ENCODE data around the gene PCDHGB5. TPM values are rescaled to one million over a fixed set of nuclear protein-coding genes. Genes with fewer than 3 reads are reported as not detected.

Gene PCDHGB5
- total RNA-seq, 1 donor from 2014 or later, result 1.5 TPM

GRCh38 chr5:141439411-141440141 lies 41.8 kb downstream of the PCDHGB5 start:
- peaks cover 63% of the 10 kb centered on the region for H3K36me3 Mint-ChIP-seq (ENCODE audit: low read depth)
- DNase-seq (ENCODE audit: low read depth, low spot score), result no peak
- no peaks in the 10 kb centered on the region for H3K27me3 Mint-ChIP-seq (ENCODE audit: low read depth)
- H3K4me3 Mint-ChIP-seq, result no peak overlapping the region
- peaks cover 14% of the 10 kb centered on the region for H3K9me3 Mint-ChIP-seq
- H3K4me1 Mint-ChIP-seq, result no peaks in the 10 kb centered on the region
- H3K27ac Mint-ChIP-seq (ENCODE audit: unreplicated experiment), result no peak overlapping the region
- TF ChIP-seq CTCF (conservative IDR thresholded peaks at IDR 0.05), result no peak

- Mint-ChIP-seq H3K36me3 (ENCODE audit: low read depth) (peaks cover 62% of the 10 kb centered on the region), H3K27me3 (ENCODE audit: low read depth) (no peaks in the 10 kb centered on the region), H3K4me1 (no peaks in the 10 kb centered on the region), H3K4me3 (no peak overlapping the region), H3K27ac (ENCODE audit: unreplicated experiment) (no peak overlapping the region), H3K9me3 (peaks cover 14% of the 10 kb centered on the region)
- DNase-seq (ENCODE audit: low read depth, low spot score), result no peak
- TF ChIP-seq CTCF (conservative IDR thresholded peaks at IDR 0.05), result no peak
These were observed 42.6 kb downstream of the PCDHGB5 start for GRCh38 chr5:141440341-141440740.

GRCh38 chr5:141441571-141442170 lies 43.9 kb downstream of the PCDHGB5 start:
- no peak for DNase-seq (ENCODE audit: low read depth, low spot score)
- Mint-ChIP-seq H3K36me3 (ENCODE audit: low read depth) (peaks cover 61% of the 10 kb centered on the region), H3K9me3 (peaks cover 18% of the 10 kb centered on the region), H3K27ac (ENCODE audit: unreplicated experiment) (no peak overlapping the region), H3K4me3 (no peak overlapping the region), H3K4me1 (no peaks in the 10 kb centered on the region), H3K27me3 (ENCODE audit: low read depth) (no peaks in the 10 kb centered on the region)
- TF ChIP-seq CTCF (conservative IDR thresholded peaks at IDR 0.05), result no peak

Other genes with a start within 250 kb of the PCDHGB5 start
- 0.64 and 0.70 TPM in 2 replicates for gene PCDHB6, start 247.9 kb upstream of the PCDHGB5 start, total RNA-seq
- 0.39 and 0.58 TPM in 2 replicates for gene PCDHB7, start 225.3 kb upstream of the PCDHGB5 start, total RNA-seq
- 1.3 and 1.8 TPM in 2 replicates for gene PCDHB8, start 220.2 kb upstream of the PCDHGB5 start, total RNA-seq
- gene PCDHB16, start 215.6 kb upstream of the PCDHGB5 start, total RNA-seq, result 11.4 and 12.6 TPM in 2 replicates
- gene PCDHB9, start 210.8 kb upstream of the PCDHGB5 start, total RNA-seq, result 5.5 and 7.0 TPM in 2 replicates
- 5.2 and 5.5 TPM in 2 replicates for gene PCDHB10, start 205.6 kb upstream of the PCDHGB5 start, total RNA-seq
- 2.7 and 3.6 TPM in 2 replicates for gene PCDHB11, start 198.3 kb upstream of the PCDHGB5 start, total RNA-seq
- gene PCDHB12, start 189.2 kb upstream of the PCDHGB5 start, total RNA-seq, result 3.1 TPM in 2 replicates
- gene PCDHB13, start 184.0 kb upstream of the PCDHGB5 start, total RNA-seq, result 3.6 TPM in 2 replicates
- 5.5 TPM in 2 replicates for gene PCDHB14, start 174.6 kb upstream of the PCDHGB5 start, total RNA-seq
- gene PCDHB15, start 152.6 kb upstream of the PCDHGB5 start, total RNA-seq, result 5.5 and 5.6 TPM in 2 replicates
- gene SLC25A2, start 93.9 kb upstream of the PCDHGB5 start, total RNA-seq, result 0.72 and 1.1 TPM in 2 replicates
- gene TAF7, start 77.2 kb upstream of the PCDHGB5 start, total RNA-seq, result 100.0 and 100 TPM in 2 replicates
- gene PCDHGA1, start 67.4 kb upstream of the PCDHGB5 start, total RNA-seq, result 0.54 and 0.93 TPM in 2 replicates
- 0.32 and 0.54 TPM in 2 replicates for gene PCDHGA2, start 59.2 kb upstream of the PCDHGB5 start, total RNA-seq
- gene PCDHGA3, start 54.1 kb upstream of the PCDHGB5 start, total RNA-seq, result 0.16 and 0.33 TPM in 2 replicates
- gene PCDHGB1, start 47.8 kb upstream of the PCDHGB5 start, total RNA-seq, result 2.8 and 3.0 TPM in 2 replicates
- 0.56 and 0.93 TPM in 2 replicates for gene PCDHGA4, start 42.9 kb upstream of the PCDHGB5 start, total RNA-seq
- 1.3 and 1.5 TPM in 2 replicates for gene PCDHGB2, start 38.0 kb upstream of the PCDHGB5 start, total RNA-seq
- 0.32 and 0.51 TPM in 2 replicates for gene PCDHGA5, start 33.8 kb upstream of the PCDHGB5 start, total RNA-seq
- gene PCDHGB3, start 27.7 kb upstream of the PCDHGB5 start, total RNA-seq, result 0.51 and 0.71 TPM in 2 replicates
- gene PCDHGA6, start 24.1 kb upstream of the PCDHGB5 start, total RNA-seq, result 0.49 and 0.52 TPM in 2 replicates
- 0.32 and 0.37 TPM in 2 replicates for gene PCDHGA7, start 15.2 kb upstream of the PCDHGB5 start, total RNA-seq
- gene PCDHGB4, start 10.2 kb upstream of the PCDHGB5 start, total RNA-seq, result 4.2 and 5.3 TPM in 2 replicates
- 0.33 and 0.43 TPM in 2 replicates for gene PCDHGA8, start 5.3 kb upstream of the PCDHGB5 start, total RNA-seq
- 0.72 and 0.86 TPM in 2 replicates for gene PCDHGA9, start 4.8 kb downstream of the PCDHGB5 start, total RNA-seq
- gene PCDHGB6, start 10.1 kb downstream of the PCDHGB5 start, total RNA-seq, result 53.6 and 53.7 TPM in 2 replicates
- 18.4 and 18.5 TPM in 2 replicates for gene PCDHGA10, start 15.0 kb downstream of the PCDHGB5 start, total RNA-seq
- 6.5 and 7.0 TPM in 2 replicates for gene PCDHGB7, start 19.7 kb downstream of the PCDHGB5 start, total RNA-seq
- gene PCDHGA11, start 23.1 kb downstream of the PCDHGB5 start, total RNA-seq, result 1.8 and 2.4 TPM in 2 replicates
- 1.5 and 1.8 TPM in 2 replicates for gene PCDHGA12, start 32.6 kb downstream of the PCDHGB5 start, total RNA-seq
- gene PCDHGC3, start 78.0 kb downstream of the PCDHGB5 start, total RNA-seq, result 98.2 and 107 TPM in 2 replicates
- gene PCDHGC4, start 87.1 kb downstream of the PCDHGB5 start, total RNA-seq, result 14.8 and 15.9 TPM in 2 replicates
- gene PCDHGC5, start 91.1 kb downstream of the PCDHGB5 start, total RNA-seq, result 2.2 and 3.0 TPM in 2 replicates
- 86.3 and 99.1 TPM in 2 replicates for gene DIAPH1, start 221.1 kb downstream of the PCDHGB5 start, total RNA-seq
- 110 and 114 TPM in 2 replicates for gene HDAC3, start 238.9 kb downstream of the PCDHGB5 start, total RNA-seq
- 6.5 and 6.9 TPM in 2 replicates for gene RELL2, start 239.1 kb downstream of the PCDHGB5 start, total RNA-seq

All from neural crest cell (in vitro differentiated cells).